SK-N-SH (cell line): ENCODE measurements around the gene PTPN23. TPM values are rescaled to one million over a fixed set of nuclear protein-coding genes. Genes with fewer than 3 reads are reported as not detected.

ENCODE experiments used
- CTCF ChIA-PET: fragments of 300-600, 350-600 bp; formaldehyde crosslinking; extraction: SDS; loops from one replicate; lab custom pipeline; 2021; lab: Yijun Ruan, JAX
- POLR2A ChIA-PET: fragments of 350-600 bp; sonication (Branson Sonifier 250); formaldehyde crosslinking; extraction: SDS; loops from one replicate; lab custom pipeline; 2020; ENCODE audit warnings: antibody characterized with exemption, inconsistent platforms; lab: Yijun Ruan, JAX
- DNase-seq: peaks from one replicate; pipeline ENCODE4 v3.0.0; 2012
- H2AFZ ChIP-seq: fragments of 200-600 bp; sonication (generic); 2 replicates; pipeline ENCODE4 v1.8.1; 2016; ENCODE audit warnings: antibody characterized with exemption, mild to moderate bottlenecking, low read depth
- H3F3A ChIP-seq: fragments of 200-600 bp; sonication (generic); replicated peaks from 2 replicates; pipeline ENCODE3; 2016; ENCODE audit warnings: antibody characterized with exemption, mild to moderate bottlenecking; ENCODE audit not compliant: insufficient read depth
- H3K27ac ChIP-seq, 2 experiments: fragments of 200-500 bp in 1 of 2; fragments of 200-600 bp in 1 of 2; sonication (Bioruptor generic) in 1 of 2; sonication (generic), shearing (Covaris generic) in 1 of 2; 2 replicates each; pipeline versions ENCODE4 v1.5.1 to v1.6.1; 2014 to 2016; ENCODE audit warnings: low read depth in 2 of 2, inconsistent platforms in 1 of 2, low read length in 1 of 2, mild to moderate bottlenecking in 1 of 2, mixed read lengths in 1 of 2
- H3K27me3 ChIP-seq: fragments of 200-600 bp; sonication (generic), shearing (Covaris generic); 2 replicates; pipeline ENCODE4 v1.6.1; 2016; ENCODE audit warnings: mixed run types; ENCODE audit not compliant: insufficient read depth
- H3K36me3 ChIP-seq, 2 experiments: fragments of 200-500 bp in 1 of 2; fragments of 200-600 bp in 1 of 2; sonication (Bioruptor generic) in 1 of 2; sonication (generic) in 1 of 2; replicated peaks in 1 of 2; 2 replicates each; pipeline versions ENCODE3 to v1.5.1; 2014 to 2016; ENCODE audit warnings: low read length in 1 of 2, mild to moderate bottlenecking in 1 of 2; ENCODE audit not compliant: insufficient read depth in 2 of 2, control insufficient read depth in 1 of 2
- H3K4me1 ChIP-seq, 2 experiments: fragments of 200-500 bp in 1 of 2; fragments of 200-600 bp in 1 of 2; sonication (Bioruptor generic) in 1 of 2; sonication (generic), shearing (Covaris generic) in 1 of 2; 2 replicates each; pipeline versions ENCODE4 v1.5.1 to v1.6.1; 2014 to 2016; ENCODE audit warnings: low read depth in 1 of 2, low read length in 1 of 2, mixed run types in 1 of 2; ENCODE audit not compliant: insufficient read depth in 2 of 2, control insufficient read depth in 1 of 2
- H3K4me2 ChIP-seq: fragments of 200-600 bp; sonication (generic), shearing (Covaris generic); 2 replicates; pipeline ENCODE4 v1.6.1; 2017; ENCODE audit warnings: mixed run types
- H3K4me3 ChIP-seq, 2 experiments: fragments of 200-500 bp in 1 of 2; fragments of 200-600 bp in 1 of 2; sonication (Bioruptor generic) in 1 of 2; sonication (generic), shearing (Covaris generic) in 1 of 2; 2 replicates each; pipeline versions ENCODE4 v1.5.1 to v1.8.1; 2014 to 2016; ENCODE audit warnings: low read depth in 2 of 2, inconsistent platforms in 1 of 2, low read length in 1 of 2, mild to moderate bottlenecking in 1 of 2, mixed read lengths in 1 of 2, moderate library complexity in 1 of 2
- H3K79me2 ChIP-seq: fragments of 200-600 bp; sonication (generic); 2 replicates; pipeline ENCODE4 v1.8.1; 2017; ENCODE audit warnings: mild to moderate bottlenecking; ENCODE audit not compliant: insufficient read depth
- H3K9ac ChIP-seq: fragments of 200-600 bp; sonication (generic); 2 replicates; pipeline ENCODE4 v1.6.1; 2017; ENCODE audit warnings: mixed run types
- H3K9me2 ChIP-seq: fragments of 200-600 bp; sonication (generic); 2 replicates; pipeline ENCODE4 v1.6.1; 2017; ENCODE audit warnings: mixed run types
- H3K9me3 ChIP-seq: fragments of 200-600 bp; sonication (generic); 2 replicates; pipeline ENCODE4 v1.6.1; 2017; ENCODE audit warnings: mixed run types, mild to moderate bottlenecking, moderate library complexity
- H4K20me1 ChIP-seq: fragments of 200-600 bp; sonication (generic); 2 replicates; pipeline ENCODE4 v1.6.1; 2017; ENCODE audit warnings: mild to moderate bottlenecking, mixed run types; ENCODE audit not compliant: insufficient read depth
- CTCF ChIP-seq: fragments of 200-600 bp; sonication (generic); IDR thresholded peaks from 2 replicates; pipeline ENCODE4 v1.6.1; 2017; ENCODE audit warnings: antibody characterized with exemption, mild to moderate bottlenecking, moderate library complexity
- EP300 ChIP-seq, 2 experiments: IDR thresholded peaks; 2 replicates each; pipeline versions ENCODE4 v1.4.0 to v1.6.1; 2012; ENCODE audit warnings: borderline replicate concordance in 1 of 2, low read depth in 1 of 2, low read length in 1 of 2
- GATA2 ChIP-seq: sonication (generic); formaldehyde crosslinking; IDR thresholded peaks from 2 replicates; pipeline ENCODE4 v1.5.0; 2020; ENCODE audit warnings: mild to moderate bottlenecking, missing genetic modification reagents
- MXI1 ChIP-seq: IDR thresholded peaks from 2 replicates; pipeline ENCODE4 v1.6.1; 2012; ENCODE audit warnings: mild to moderate bottlenecking, low read depth, low read length, improper control_type of control experiment
- POLR2AphosphoS5 ChIP-seq: IDR thresholded peaks from 2 replicates; pipeline ENCODE4 v1.6.1; 2012; ENCODE audit warnings: low read depth, low read length
- SMC3 ChIP-seq: IDR thresholded peaks from 2 replicates; pipeline ENCODE4 v1.6.1; 2012; ENCODE audit warnings: low read depth, low read length, improper control_type of control experiment
- WGBS: methylation state at CpG from one replicate; pipeline ENCODE4 v1.1.6; 2017; ENCODE audit warnings: low lambda C conversion rate; 5-methylcytosine and 5-hydroxymethylcytosine counted together
- polyA plus RNA-seq, 3 experiments: library from polyadenylated mRNA; depleted of rRNA; stranded (reverse); fragments of >200 nt; gene quantifications; 2 replicates each; pipeline ENCODE4 v1.2.3, GENCODE V29; 2012

The PTPN23 gene
- polyA plus RNA-seq, 1 of the 3 experiments (the other 2 are of a cell fraction), result 10.9 TPM

GRCh38 chr3:47394140-47394870 is 13.5 kb downstream of the PTPN23 start:
- TF ChIP-seq EP300 (IDR thresholded peaks at IDR 0.05; ENCODE audit: borderline replicate concordance in 1 of 2, low read depth in 1 of 2, low read length in 1 of 2) (no peak), CTCF (0 out of 2 replicates have a peak, but pooled peaks have one; percentile 11), GATA2 (CRISPR knock-in tag) (peak; percentile 52)
- TF ChIP-seq, all 33 proteins: peak for 2
- no peak overlapping the region for H3K4me3 ChIP-seq
- H3K27me3 ChIP-seq, result no peaks in the 10 kb centered on the region
- H3K4me2 ChIP-seq, result 0 out of 2 replicates have a peak overlapping the region, but pooled peaks have one; percentile 34
- peaks cover 0 to 3% of the 10 kb centered on the region in 2 experiments for H3K36me3 ChIP-seq
- peaks cover 95% of the 10 kb centered on the region for H3K79me2 ChIP-seq
- peaks cover 11 to 18% of the 10 kb centered on the region in 2 experiments; a peak in 2 of 4 replicates for H3K4me1 ChIP-seq
- H3K9me2 ChIP-seq, result no peaks in the 10 kb centered on the region
- ChIA-PET POLR2A (interaction anchor here (0.9 to 1.2 kb wide), 2 partner anchors 17 to 18 kb away, joined by 3 read pairs; no protein-coding TSS in a partner anchor), CTCF (interaction anchor here (0.6 to 1.8 kb wide), 6 partner anchors 11 to 124 kb away, joined by 3 to 10 read pairs (median 4); no protein-coding TSS in a partner anchor)
- H4K20me1 ChIP-seq, result peaks cover 71% of the 10 kb centered on the region
- WGBS, result 73% methylated on average over 8 of the region's 8 CpGs
- no peak overlapping the region for H2AFZ ChIP-seq
- DNase-seq, result peak; percentile 41
- H3K9ac ChIP-seq, result no peak overlapping the region
- H3K9me3 ChIP-seq, result no peaks in the 10 kb centered on the region
- H3F3A ChIP-seq, result no peaks in the 10 kb centered on the region
- H3K27ac ChIP-seq, result no peak overlapping the region

- Histone ChIP-seq H3K36me3 (peaks cover 0 to 3% of the 10 kb centered on the region in 2 experiments), H3F3A (no peaks in the 10 kb centered on the region), H3K9ac (no peak overlapping the region), H3K27me3 (no peaks in the 10 kb centered on the region), H3K27ac (peak overlapping the region in 1 of 2 experiments; percentile 7; a peak in 1 of 4 replicates), H3K4me2 (no peak overlapping the region), H4K20me1 (peaks cover 73% of the 10 kb centered on the region)
- peak; percentile 58 for DNase-seq
- CTCF ChIA-PET, result interaction anchor here (0.7 to 1.8 kb wide), 4 partner anchors 11 to 116 kb away, joined by 3 to 10 read pairs (median 6); no protein-coding TSS in a partner anchor
- 68% methylated on average over 2 of the region's 3 CpGs for WGBS
- TF ChIP-seq POLR2AphosphoS5, result no peak
- no peak for TF ChIP-seq SMC3
- peak; percentile 91 for TF ChIP-seq MXI1
- TF ChIP-seq, all 33 proteins: peak for 1
- Histone ChIP-seq H3K9me2 (no peaks in the 10 kb centered on the region), H3K79me2 (peaks cover 95% of the 10 kb centered on the region), H3K4me3 (no peak overlapping the region), H2AFZ (no peak overlapping the region), H3K4me1 (peaks cover 11 to 18% of the 10 kb centered on the region in 2 experiments; a peak in 2 of 4 replicates), H3K9me3 (no peaks in the 10 kb centered on the region)
- POLR2A ChIA-PET, result interaction anchor here (0.7 to 1.2 kb wide), 3 partner anchors 14 to 18 kb away, joined by 3 read pairs; partner anchors contain the start of gene PTPN23
Observed at GRCh38 chr3:47394881-47395280, 14.1 kb downstream of the PTPN23 start.
